ENCODE measurements around the gene STRADA. TPM values are rescaled to one million over a fixed set of nuclear protein-coding genes. Genes with fewer than 3 reads are reported as not detected.

STRADA gene
- total and polyA plus RNA-seq, 9 of the 15 experiments (the other 6 are each of a cell fraction or from before 2014, with no cell fraction given), result 6.6 to 33.0 (median 20.5) TPM

DNA sequence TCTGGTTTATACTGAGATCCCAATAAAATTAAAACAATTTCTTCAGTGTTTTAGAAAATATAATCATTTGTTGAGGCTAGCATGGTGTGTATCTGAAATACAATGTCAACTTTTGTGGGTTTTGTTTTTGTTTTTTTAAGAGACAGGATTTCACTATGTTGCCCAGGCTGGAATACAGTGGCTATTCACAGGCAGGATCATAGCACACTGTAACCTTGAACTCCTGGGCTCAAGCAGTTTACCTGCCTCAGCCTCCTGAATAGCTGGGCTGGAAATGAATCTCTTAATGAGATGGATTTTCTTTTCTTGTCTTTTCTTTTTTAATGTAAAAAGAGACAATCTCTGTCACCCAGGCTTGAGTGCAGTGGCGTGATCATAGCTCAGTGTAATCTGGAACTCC is 44.5 kb upstream of the STRADA start:
- intact Hi-C loops (cut with micrococcal nuclease), result no loop called here
- H3K4me1 ChIP-seq (replicated peaks in 1 of 2; ENCODE audit: control insufficient read depth in 2 of 2, insufficient read depth in 2 of 2, low read length in 2 of 2), result no peaks in the 10 kb centered on the region
- WGBS (ENCODE audit: insufficient coverage, low coverage, missing lambda C conversion rate), result 100% methylated on average over 1 of the region's 1 CpG
- H4K20me1 ChIP-seq (replicated peaks; ENCODE audit: control insufficient read depth, insufficient read depth, low read length), result no peaks in the 10 kb centered on the region; the same call in 1 of the 2 replicates
- H3K27ac ChIP-seq (ENCODE audit: extremely low read depth, low read depth, low read length), result no peak overlapping the region
- ATAC-seq, result no peak
- no peak overlapping the region for H3K9ac ChIP-seq (ENCODE audit: insufficient read depth in 1 of 2, low read depth in 2 of 2, low read length in 2 of 2)
- in situ Hi-C loops (cut with MboI), result no loop called here
- H3K4me2 ChIP-seq (ENCODE audit: insufficient read depth, low read length), result no peak overlapping the region
- no peak overlapping the region for H3K4me3 ChIP-seq
- CTCF ChIA-PET (ENCODE audit: low intra/inter-chr PET ratio), result no interaction called here
- H3K36me3 ChIP-seq (ENCODE audit: control insufficient read depth, insufficient read depth, low read length), result peaks cover 86% of the 10 kb centered on the region
- no peak for FAIRE-seq
- H3K9me3 ChIP-seq (replicated peaks; ENCODE audit: control insufficient read depth, insufficient read depth, low read depth, low read length), result no peaks in the 10 kb centered on the region
- no peaks in the 10 kb centered on the region for H3K9me1 ChIP-seq (ENCODE audit: control insufficient read depth, insufficient read depth, low read length)
- POLR2A ChIA-PET, result interaction anchor here (0.8 to 8.0 kb wide), 5 partner anchors 9 to 40 kb away, joined by 3 to 82 read pairs (median 4); partner anchors contain the start of genes CCDC47 and DDX42
- BruUV-seq (replicated peaks), result no TSS peak
- no peak overlapping the region for H2AFZ ChIP-seq (ENCODE audit: low read depth, low read length)
- no peaks in the 10 kb centered on the region for H3K27me3 ChIP-seq (ENCODE audit: control insufficient read depth in 2 of 2, insufficient read depth in 2 of 2, low read length in 2 of 2)
- DNase-seq (ENCODE audit: extremely low read depth in 1 of 4, low spot score in 3 of 4), result no peak
- H3K79me2 ChIP-seq (ENCODE audit: control insufficient read depth, insufficient read depth, low read length), result peaks cover 81% of the 10 kb centered on the region
- no peak for TF ChIP-seq NFATC3 (IDR thresholded peaks at IDR 0.05)
- no peak for TF ChIP-seq SMAD3 (CRISPR knock-in tag; conservative IDR thresholded peaks at IDR 0.05)
- TF ChIP-seq SP1 (CRISPR knock-in tag; IDR thresholded peaks at IDR 0.05), result no peak
- no peak for TF ChIP-seq ZNF347 (CRISPR knock-in tag; IDR thresholded peaks at IDR 0.05; ENCODE audit: low read depth)
- TF ChIP-seq RERE (CRISPR knock-in tag; IDR thresholded peaks at IDR 0.05; ENCODE audit: borderline replicate concordance), result no peak
- no peak for TF ChIP-seq BCL6 (CRISPR knock-in tag; IDR thresholded peaks at IDR 0.05)
- TF ChIP-seq BRD4 (IDR thresholded peaks at IDR 0.05), result no peak
- no peak for TF ChIP-seq ZNF561 (CRISPR knock-in tag; conservative IDR thresholded peaks at IDR 0.05)

All from K562 (cell line).